K562 (cell line): ENCODE results near the gene FDX2. TPM values are rescaled to one million over a fixed set of nuclear protein-coding genes. Genes with fewer than 3 reads are reported as not detected.
A peak's percentile ranks its signal among the peaks of the same experiment; 100 is the strongest.

Source experiments
- ATAC-seq: fragments of 200-7000 bp; cut with Tn5 transposase; 3 replicates; pipeline ENCODE4 v1.9.1; 2020; ENCODE audit warnings: moderate library complexity
- BruUV-seq: library from RNA; stranded (reverse); fragments of 400-500 nt; replicated peaks from 2 replicates; lab custom pipeline; 2021; lab: Mats Ljungman, UMichigan
- CTCF ChIA-PET: fragments of 300-600 bp; formaldehyde crosslinking; extraction: SDS; loops from one replicate; lab custom pipeline; 2021; ENCODE audit warnings: low intra/inter-chr PET ratio; lab: Yijun Ruan, JAX
- POLR2A ChIA-PET: fragments of 300-600, 350-650 bp; sonication (Branson Sonifier 250); formaldehyde crosslinking; extraction: SDS; loops from one replicate; lab custom pipeline; 2021; ENCODE audit warnings: antibody characterized with exemption, inconsistent platforms; lab: Yijun Ruan, JAX
- DNase-seq, 4 experiments: peaks; one replicate each; pipeline versions ENCODE4 v3.0.0 to v3.0.0-alpha.2; 2011 to 2018; ENCODE audit warnings: low spot score in 3 of 4, mixed read lengths in 3 of 4; ENCODE audit errors: extremely low read depth in 1 of 4
- FAIRE-seq: peaks from 2 replicates; lab custom pipeline; 2011; peaks lifted over from hg19 to GRCh38; lab: Jason Lieb, UNC
- H2AFZ ChIP-seq: 2 replicates; pipeline ENCODE4 v1.6.0; 2011; ENCODE audit warnings: low read depth, low read length, control low read depth, inconsistent platforms
- H3K27ac ChIP-seq: fragments of 200-600 bp; 3 replicates; pipeline ENCODE4 v1.8.0; 2011; ENCODE audit warnings: low read depth, mild to moderate bottlenecking, control low read depth, inconsistent platforms, low read length, moderate library complexity, mixed read lengths; ENCODE audit errors: extremely low read depth
- H3K27me3 ChIP-seq, 2 experiments: fragments of 300-600 bp in 1 of 2; 2 replicates in 1 of 2; 3 replicates in 1 of 2; pipeline versions ENCODE4 v1.6.0 to v1.8.0; 2011; ENCODE audit warnings: inconsistent platforms in 2 of 2, low read length in 2 of 2, mild to moderate bottlenecking in 1 of 2, mixed read lengths in 1 of 2, moderate library complexity in 1 of 2; ENCODE audit not compliant: control insufficient read depth in 2 of 2, insufficient read depth in 2 of 2
- H3K36me3 ChIP-seq: fragments of 300-600 bp; 3 replicates; pipeline ENCODE4 v1.8.0; 2011; ENCODE audit warnings: mild to moderate bottlenecking, low read length, inconsistent platforms; ENCODE audit not compliant: control insufficient read depth, insufficient read depth
- H3K4me1 ChIP-seq, 2 experiments: fragments of 200-600 bp in 1 of 2; replicated peaks in 1 of 2; 2 replicates in 1 of 2; 3 replicates in 1 of 2; pipeline versions ENCODE4 v1.5.1 to v1.8.0; 2011; ENCODE audit warnings: inconsistent platforms in 2 of 2, low read length in 2 of 2, mild to moderate bottlenecking in 1 of 2, mixed read lengths in 1 of 2, moderate library complexity in 1 of 2; ENCODE audit not compliant: control insufficient read depth in 2 of 2, insufficient read depth in 2 of 2
- H3K4me2 ChIP-seq: 2 replicates; pipeline ENCODE4 v1.6.1; 2011; ENCODE audit warnings: low read length, control low read depth, inconsistent platforms, mixed read lengths; ENCODE audit not compliant: insufficient read depth
- H3K4me3 ChIP-seq: fragments of 200-600 bp; sonication (generic), shearing (Covaris generic); 2 replicates; pipeline ENCODE4 v1.5.1; 2016; ENCODE audit warnings: control low read depth, inconsistent platforms
- H3K79me2 ChIP-seq: fragments of 200-600 bp; 3 replicates; pipeline ENCODE4 v1.8.0; 2011; ENCODE audit warnings: low read length, inconsistent platforms; ENCODE audit not compliant: control insufficient read depth, insufficient read depth
- H3K9ac ChIP-seq, 2 experiments: 2 replicates each; pipeline versions ENCODE4 v1.6.0 to v1.6.1; 2011; ENCODE audit warnings: low read depth in 2 of 2, low read length in 2 of 2, control low read depth in 1 of 2, inconsistent platforms in 1 of 2, mild to moderate bottlenecking in 1 of 2, mixed read lengths in 1 of 2; ENCODE audit not compliant: insufficient read depth in 1 of 2
- H3K9me1 ChIP-seq: one replicate; pipeline ENCODE4 v1.6.0; 2011; ENCODE audit warnings: inconsistent platforms, mild to moderate bottlenecking, low read length, moderate library complexity; ENCODE audit not compliant: control insufficient read depth, insufficient read depth
- H3K9me3 ChIP-seq: replicated peaks from 2 replicates; pipeline ENCODE4 v1.5.1; 2011; ENCODE audit warnings: low read depth, low read length, inconsistent platforms; ENCODE audit not compliant: control insufficient read depth, insufficient read depth
- H4K20me1 ChIP-seq: replicated peaks from 2 replicates; pipeline ENCODE4 v1.6.1; 2011; ENCODE audit warnings: low read length, inconsistent platforms, mixed read lengths; ENCODE audit not compliant: control insufficient read depth, insufficient read depth
- POLR3G ChIP-seq: IDR thresholded peaks from 2 replicates; pipeline ENCODE4 v1.6.1; 2011; ENCODE audit not compliant: insufficient read length, insufficient replicate concordance; ENCODE audit errors: extremely low read depth
- RBFOX2 ChIP-seq: fragments of 200-400 bp; formaldehyde crosslinking; IDR thresholded peaks from 2 replicates; pipeline ENCODE4 v1.6.1; 2017; ENCODE audit warnings: low read depth, mild to moderate bottlenecking, low read length, moderate library complexity
- ZNF121 ChIP-seq: sonication (generic); formaldehyde crosslinking; conservative IDR thresholded peaks from 2 replicates; pipeline ENCODE4 v1.8.0; 2022; ENCODE audit warnings: missing genetic modification reagents
- WGBS: fragments of 100-300 bp; shearing (Covaris generic); methylation state at CpG from one replicate; pipeline ENCODE4 v1.1.6; 2016; ENCODE audit warnings: low coverage, mixed read lengths; ENCODE audit not compliant: insufficient coverage; ENCODE audit errors: missing lambda C conversion rate; 5-methylcytosine and 5-hydroxymethylcytosine counted together
- in situ Hi-C: fragments of 300-500 bp; cut with MboI; formaldehyde crosslinking; loops from 4 replicates; pipeline ENCODE4 v1.15.0; 2018; ENCODE audit warnings: inconsistent platforms, mixed read lengths
- intact Hi-C: fragments of 100-400 bp; cut with micrococcal nuclease; formaldehyde crosslinking; loops from 2 replicates; pipeline ENCODE4 v1.14.2; 2022
- polyA plus RNA-seq, 8 experiments: library from polyadenylated mRNA; depleted of rRNA in 4 of 8; stranded (reverse) in 5 of 8; unstranded in 3 of 8; fragments of >200 nt; fragmentation: Nextera tagmentation in 2 of 8; fragmentation: Illumina TruSeq in 1 of 8; extraction: Ambion mirVana in 2 of 8; extraction: Trizol in 1 of 8; gene quantifications; 2 replicates each; pipeline versions ENCODE4 v1.2.1 to v1.2.3, GENCODE V29; 2011 to 2014; ENCODE audit warnings: inconsistent platforms in 1 of 8, missing spikeins in 1 of 8
- total RNA-seq, 7 experiments: library from RNA; depleted of rRNA in 6 of 7; stranded (reverse); fragments of >200 nt in 6 of 7; fragmentation: Illumina TruSeq in 2 of 7; extraction: Trizol in 2 of 7; gene quantifications; 2 replicates each; pipeline versions ENCODE4 v1.2.1 to v1.2.3, GENCODE V29; 2011 to 2021; ENCODE audit warnings: low replicate concordance in 1 of 7

Gene FDX2
- total and polyA plus RNA-seq, 9 of the 15 experiments (the other 6 are each of a cell fraction or from before 2014, with no cell fraction given): 2.5 to 49.8 (median 29.7) TPM

DNA sequence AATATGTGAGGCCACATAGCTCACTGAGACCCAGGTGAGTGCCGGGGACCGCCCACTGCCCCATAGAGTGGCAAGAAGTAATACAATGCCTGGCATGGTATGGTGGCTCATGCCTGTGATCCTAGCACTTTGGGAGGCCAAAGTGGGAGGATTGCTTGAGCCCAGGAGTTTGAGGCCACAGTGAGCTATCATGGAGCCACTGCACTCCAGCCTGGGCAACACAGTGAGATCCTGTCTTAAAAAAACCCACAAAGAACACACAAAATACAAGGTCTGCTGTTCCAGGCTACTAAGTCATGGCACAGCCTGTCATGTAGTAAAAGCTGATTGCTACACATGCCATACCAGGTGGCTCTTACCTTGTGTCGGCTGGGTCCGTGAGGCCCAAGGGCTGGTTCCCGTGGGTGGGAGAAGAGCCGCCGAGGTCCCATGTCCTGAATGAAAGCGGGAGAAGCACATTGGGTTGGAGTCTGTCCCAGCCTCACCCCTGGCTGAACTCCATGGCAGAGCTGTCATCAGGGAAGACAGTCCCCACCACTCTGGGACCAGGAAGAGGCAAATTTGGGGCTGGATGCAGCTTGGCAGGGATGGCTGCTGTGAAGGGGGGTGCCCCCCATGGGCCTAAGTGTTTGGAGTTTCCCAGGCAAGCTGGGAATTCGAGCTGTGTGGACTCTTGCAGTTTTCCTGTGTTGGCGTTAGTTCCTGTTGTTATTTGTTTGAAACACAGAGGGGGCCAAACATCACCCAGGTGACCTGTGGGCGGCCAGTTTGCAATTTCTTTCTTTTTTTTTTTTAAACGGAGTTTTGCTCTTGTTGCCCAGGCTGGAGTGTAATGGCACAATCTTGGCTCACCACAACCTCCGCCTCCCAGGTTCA lies 3.2 kb upstream of the FDX2 start:
- peaks cover 19% of the 10 kb centered on the region for H3K79me2 ChIP-seq
- POLR2A ChIA-PET: interaction anchor here (0.6 to 3.3 kb wide), 6 partner anchors 8 to 387 kb away, joined by 3 to 19 read pairs (median 4); partner anchors contain the start of gene TYK2
- no peaks in the 10 kb centered on the region for H3K27me3 ChIP-seq
- in situ Hi-C loops: no loop called here
- TF ChIP-seq ZNF121 (CRISPR knock-in tag): peak; percentile 90
- TF ChIP-seq RBFOX2: peak; percentile 5; the same call in 1 of the 2 replicates
- no peak for TF ChIP-seq POLR3G
- H3K27ac ChIP-seq: no peak overlapping the region
- intact Hi-C loops: no loop called here
- no peak overlapping the region for H3K4me2 ChIP-seq
- CTCF ChIA-PET: no interaction called here
- no peaks in the 10 kb centered on the region for H3K9me1 ChIP-seq
- H3K9me3 ChIP-seq: no peaks in the 10 kb centered on the region
- no TSS peak for BruUV-seq
- peaks cover 85% of the 10 kb centered on the region; the same call in 2 of the 3 replicates for H3K36me3 ChIP-seq
- H3K9ac ChIP-seq: peak overlapping the region in 1 of 2 experiments; percentile 61; a peak in 2 of 4 replicates
- H3K4me1 ChIP-seq: peaks cover 16 to 72% of the 10 kb centered on the region in 2 experiments
- H2AFZ ChIP-seq: no peak overlapping the region
- no peak for ATAC-seq
- WGBS: 92% methylated on average over 10 of the region's 13 CpGs
- H3K4me3 ChIP-seq: no peak overlapping the region
- H4K20me1 ChIP-seq: 0 out of 2 replicates have a peak, but pooled peaks cover 8% of the 10 kb centered on the region
- no peak for FAIRE-seq
- DNase-seq: no peak
